Body of pancreas (tissue), 4 donors: ENCODE data around the gene CIDEC. TPM values are rescaled to one million over a fixed set of nuclear protein-coding genes. Genes with fewer than 3 reads are reported as not detected.
"Not testable (repeated sequence)": the region's sequence is repeated elsewhere in the genome, so short reads cannot be mapped to it uniquely, and the experiment has no call there.

Experiments
- ATAC-seq: fragments of 150-250 bp; one replicate; pipeline ENCODE4 v1.9.1; 2016
- DNase-seq, 4 donors: peaks; one replicate each; pipeline ENCODE4 v3.0.0-alpha.2; 2019
- H3K27ac ChIP-seq, 4 donors: fragments of 200-600 bp; sonication (generic); 1 replicate in 3 of 4; 2 replicates in 1 of 4; pipeline versions ENCODE4 v1.5.1 to v1.6.1; 2016 to 2019; ENCODE audit warnings: mild to moderate bottlenecking in 1 of 4, mixed read lengths in 1 of 4, moderate library complexity in 1 of 4
- H3K27me3 ChIP-seq, 2 donors: fragments of 200-600 bp; sonication (generic); one replicate each; pipeline ENCODE4 v1.6.0; 2016; ENCODE audit warnings: mild to moderate bottlenecking in 1 of 2
- H3K36me3 ChIP-seq, 2 donors: fragments of 200-600 bp; sonication (generic); replicated peaks in 1 of 2; 2 replicates each; pipeline ENCODE4 v1.5.1; 2016; ENCODE audit warnings: low read depth in 2 of 2; ENCODE audit not compliant: insufficient read depth in 1 of 2
- H3K4me1 ChIP-seq: fragments of 200-600 bp; sonication (generic); one replicate; pipeline ENCODE4 v1.6.0; 2016
- H3K4me3 ChIP-seq, 2 donors: fragments of 200-600 bp; sonication (generic); 1 replicate in 1 of 2; 2 replicates in 1 of 2; pipeline ENCODE4 v1.5.1; 2016 to 2019
- H3K9me3 ChIP-seq, 3 donors: fragments of 200-600 bp; sonication (generic); 1 replicate in 2 of 3; 2 replicates in 1 of 3; pipeline ENCODE4 v1.5.1; 2016
- CTCF ChIP-seq, 7 experiments: fragments of 450-650 bp in 4 of 7; fragments of 200-600 bp in 3 of 7; sonication (generic) in 3 of 7; IDR thresholded peaks; one replicate each; pipeline ENCODE4 v1.5.1; 2016 to 2019; ENCODE audit warnings: antibody characterized with exemption in 7 of 7
- POLR2A ChIP-seq, 3 donors: fragments of 450-650 bp; IDR thresholded peaks; one replicate each; pipeline ENCODE4 v1.6.1; 2016; ENCODE audit warnings: antibody characterized with exemption in 3 of 3, mild to moderate bottlenecking in 2 of 3
- WGBS, 2 donors: methylation state at CpG; one replicate each; pipeline ENCODE4 v1.1.5; 2017; 5-methylcytosine and 5-hydroxymethylcytosine counted together
- intact Hi-C: fragments of 100-400 bp; cut with DNase I; formaldehyde crosslinking; loops from one replicate; pipeline ENCODE4 v1.15.1; 2023
- total RNA-seq, 2 donors: library from RNA; depleted of rRNA; stranded (reverse); fragments of >200 nt; gene quantifications; one replicate each; pipeline ENCODE4 v1.1.0, GENCODE V29; 2016

The CIDEC gene
- total RNA-seq, 2 donors from 2014 or later: 6.5 to 134 TPM

- Histone ChIP-seq H3K36me3 (no peaks in the 10 kb centered on the region), H3K27me3 (no peaks in the 10 kb centered on the region), H3K4me3 (no peak overlapping the region), H3K9me3 (no peaks in the 10 kb centered on the region), H3K4me1 (no peaks in the 10 kb centered on the region), H3K27ac (no peak overlapping the region)
- intact Hi-C loops: no loop called here
- TF ChIP-seq CTCF (IDR thresholded peaks at IDR 0.05) (no peak), POLR2A (IDR thresholded peaks at IDR 0.05) (no peak)
- whole genome bisulfite sequencing, 2 donors: 47 to 66% methylated on average over 5 of the region's 5 CpGs
- ATAC-seq (no peak), DNase-seq (no peak)
These were observed 1.4 kb downstream of the CIDEC start for GRCh38 chr3:9878700-9879099.

GRCh38 chr3:9876991-9877390 lies 3.1 kb downstream of the CIDEC start:
- WGBS, 2 donors: 86% methylated on average over 12 of the region's 12 CpGs; no CpG with 5 or more reads in 1 of the 2 donors
- Histone ChIP-seq H3K27me3 (no peaks in the 10 kb centered on the region), H3K27ac (no peak overlapping the region), H3K36me3 (no peaks in the 10 kb centered on the region), H3K9me3 (no peaks in the 10 kb centered on the region), H3K4me3 (no peak overlapping the region), H3K4me1 (no peaks in the 10 kb centered on the region)
- intact Hi-C loops: no loop called here
- ATAC-seq: no peak
- DNase-seq: no peak
- TF ChIP-seq POLR2A (IDR thresholded peaks at IDR 0.05) (no peak), CTCF (IDR thresholded peaks at IDR 0.05) (peak in 1 of 7 experiments; percentile 10)

GRCh38 chr3:9876255-9876654 lies 3.8 kb downstream of the CIDEC start:
- H3K36me3 ChIP-seq, H3K9me3 ChIP-seq, DNase-seq, intact Hi-C loops, H3K4me1 ChIP-seq, H3K4me3 ChIP-seq, H3K27me3 ChIP-seq, ATAC-seq, H3K27ac ChIP-seq: not testable (repeated sequence)
- 69 to 80% methylated on average over 4 of the region's 4 CpGs for WGBS, 2 donors

- Histone ChIP-seq H3K36me3 (no peaks in the 10 kb centered on the region), H3K27ac (no peak overlapping the region), H3K4me3 (no peak overlapping the region), H3K9me3 (no peaks in the 10 kb centered on the region), H3K27me3 (no peaks in the 10 kb centered on the region), H3K4me1 (no peaks in the 10 kb centered on the region)
- DNase-seq: no peak
- no peak for TF ChIP-seq POLR2A (IDR thresholded peaks at IDR 0.05)
- no peak for TF ChIP-seq CTCF (IDR thresholded peaks at IDR 0.05)
- intact Hi-C loops: no loop called here
- ATAC-seq: no peak
These were observed 4.6 kb downstream of the CIDEC start for GRCh38 chr3:9875448-9875847.

GRCh38 chr3:9872067-9872466 lies 8.0 kb downstream of the CIDEC start:
- not testable (repeated sequence) for H3K27ac ChIP-seq, ATAC-seq
- WGBS, 2 donors: 80 to 87% methylated on average over 5 of the region's 5 CpGs

GRCh38 chr3:9870978-9871377 lies 9.1 kb downstream of the CIDEC start:
- WGBS, 2 donors: 83 to 95% methylated on average over 1 of the region's 1 CpG
- intact Hi-C loops: no loop called here
- DNase-seq (no peak), ATAC-seq (no peak)
- no peaks in the 10 kb centered on the region for H3K4me1 ChIP-seq
- no peak overlapping the region for H3K27ac ChIP-seq
- H3K27me3 ChIP-seq: no peaks in the 10 kb centered on the region
- TF ChIP-seq POLR2A (IDR thresholded peaks at IDR 0.05) (no peak), CTCF (IDR thresholded peaks at IDR 0.05) (no peak)
- no peak overlapping the region for H3K4me3 ChIP-seq
- H3K36me3 ChIP-seq: no peaks in the 10 kb centered on the region
- no peaks in the 10 kb centered on the region for H3K9me3 ChIP-seq

More at GRCh38 chr3:9872067-9872466, 8.0 kb downstream of the CIDEC start:
- H3K4me1 ChIP-seq, H3K4me3 ChIP-seq, H3K27me3 ChIP-seq, H3K9me3 ChIP-seq, intact Hi-C loops, DNase-seq, H3K36me3 ChIP-seq: not testable (repeated sequence)
